Left lung (tissue), 10 donors: ENCODE results near the gene WWOX. TPM values are rescaled to one million over a fixed set of nuclear protein-coding genes. Genes with fewer than 3 reads are reported as not detected.

Experiments used
- ATAC-seq: fragments of 200-7000 bp; cut with Tn5 transposase; one replicate; pipeline ENCODE4 v1.9.1; 2020; ENCODE audit warnings: moderate library complexity
- DNase-seq, 4 donors: peaks; one replicate each; pipeline ENCODE4 v3.0.0-alpha.2; 2013 to 2020
- H3K27ac ChIP-seq, 2 donors: fragments of 200-600 bp; sonication (generic) in 1 of 2; one replicate each; pipeline versions ENCODE4 v1.5.0 to v1.8.0; 2020 to 2021
- H3K27me3 ChIP-seq, 2 donors: fragments of 200-600 bp; sonication (generic) in 1 of 2; one replicate each; pipeline versions ENCODE4 v1.5.0 to v1.8.0; 2020 to 2021
- H3K36me3 ChIP-seq, 2 donors: fragments of 200-600 bp; sonication (generic) in 1 of 2; one replicate each; pipeline versions ENCODE4 v1.5.0 to v1.8.0; 2020 to 2021
- H3K4me1 ChIP-seq, 2 donors: fragments of 200-600 bp; one replicate each; pipeline ENCODE4 v1.8.0; 2021
- H3K4me3 ChIP-seq, 2 donors: fragments of 200-600 bp; sonication (generic) in 1 of 2; one replicate each; pipeline versions ENCODE4 v1.5.0 to v1.8.0; 2020 to 2021; ENCODE audit warnings: mild to moderate bottlenecking in 1 of 2
- H3K9me3 ChIP-seq, 2 donors: fragments of 200-600 bp; sonication (generic) in 1 of 2; one replicate each; pipeline versions ENCODE4 v1.5.0 to v1.8.0; 2020 to 2021
- intact Hi-C, 2 donors: fragments of 100-400 bp; cut with DNase I; formaldehyde crosslinking; loops; one replicate each; pipeline versions ENCODE4 v1.11.2 to v1.14.2; 2022
- polyA plus RNA-seq, 6 donors: library from polyadenylated mRNA; unstranded; fragments of 120-200 nt; gene quantifications; one replicate each; pipeline ENCODE4 v1.2.1, GENCODE V29; 2013; ENCODE audit not compliant: insufficient read length in 6 of 6
- total RNA-seq, 2 donors: library from RNA; stranded (reverse); fragmentation: NEBNext Ultra II Directional; extraction: Animal tissue kit (Norgen Biotek cat#: 25700); gene quantifications; one replicate each; pipeline ENCODE4 v1.2.1, GENCODE V29; 2021
- TF ChIP-seq, protein P1 (sequence below), 2 donors: fragments of 200-600 bp; sonication (generic) in 1 of 2; IDR thresholded peaks; one replicate each; pipeline versions ENCODE4 v1.5.0 to v1.8.0; 2021; ENCODE audit warnings: antibody characterized with exemption in 2 of 2
- donor health status: DM: no; HTN: yes; CAD: no.
- donor health status: DM: no; HTN: no; CAD: no.

Gene WWOX
- total and polyA plus RNA-seq, 8 donors = 17.2 to 40.3 (median 30.8) TPM

DNA sequence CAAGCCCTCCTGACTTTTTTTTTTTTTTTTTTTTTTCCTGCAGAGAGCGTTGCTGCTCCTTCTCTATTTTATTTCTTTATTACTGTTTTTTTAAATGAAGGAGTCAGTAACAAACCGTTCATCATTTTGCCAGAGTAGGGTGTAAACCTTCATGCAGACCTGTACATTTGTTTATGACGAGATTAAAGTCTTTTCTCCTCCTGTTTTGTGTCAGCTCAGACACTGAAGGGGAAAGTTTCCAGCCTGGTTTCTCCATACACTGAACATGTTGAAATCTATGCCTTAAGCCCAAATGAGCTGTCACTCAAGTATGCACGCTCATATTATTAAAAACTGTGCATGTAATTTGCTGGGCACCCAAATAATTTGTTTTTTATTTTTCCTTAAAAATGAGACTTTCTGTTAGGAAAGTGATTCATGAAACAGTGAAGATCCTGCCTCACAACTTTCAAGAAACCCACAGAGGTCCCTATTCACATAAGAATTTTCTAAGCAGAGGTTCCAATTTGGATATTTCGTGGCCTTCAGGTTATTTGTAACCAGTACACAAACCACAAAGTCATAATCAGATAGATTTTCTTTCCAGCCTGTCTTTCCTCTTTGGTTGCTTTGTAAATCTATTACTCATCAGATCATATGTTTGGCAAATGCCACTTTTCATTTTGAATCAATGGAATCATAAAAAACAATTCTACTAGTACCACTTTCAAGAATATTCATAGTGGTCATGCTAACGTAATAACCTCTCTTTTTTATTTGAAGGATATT, 800.8 kb downstream of the WWOX start:
- Histone ChIP-seq H3K27me3 (no peaks in the 10 kb centered on the region), H3K27ac (no peak overlapping the region), H3K4me1 (no peaks in the 10 kb centered on the region), H3K36me3 (no peaks in the 10 kb centered on the region), H3K4me3 (no peak overlapping the region), H3K9me3 (no peaks in the 10 kb centered on the region)
- intact Hi-C loops = no loop called here
- no peak for DNase-seq
- TF ChIP-seq, protein P1, sequence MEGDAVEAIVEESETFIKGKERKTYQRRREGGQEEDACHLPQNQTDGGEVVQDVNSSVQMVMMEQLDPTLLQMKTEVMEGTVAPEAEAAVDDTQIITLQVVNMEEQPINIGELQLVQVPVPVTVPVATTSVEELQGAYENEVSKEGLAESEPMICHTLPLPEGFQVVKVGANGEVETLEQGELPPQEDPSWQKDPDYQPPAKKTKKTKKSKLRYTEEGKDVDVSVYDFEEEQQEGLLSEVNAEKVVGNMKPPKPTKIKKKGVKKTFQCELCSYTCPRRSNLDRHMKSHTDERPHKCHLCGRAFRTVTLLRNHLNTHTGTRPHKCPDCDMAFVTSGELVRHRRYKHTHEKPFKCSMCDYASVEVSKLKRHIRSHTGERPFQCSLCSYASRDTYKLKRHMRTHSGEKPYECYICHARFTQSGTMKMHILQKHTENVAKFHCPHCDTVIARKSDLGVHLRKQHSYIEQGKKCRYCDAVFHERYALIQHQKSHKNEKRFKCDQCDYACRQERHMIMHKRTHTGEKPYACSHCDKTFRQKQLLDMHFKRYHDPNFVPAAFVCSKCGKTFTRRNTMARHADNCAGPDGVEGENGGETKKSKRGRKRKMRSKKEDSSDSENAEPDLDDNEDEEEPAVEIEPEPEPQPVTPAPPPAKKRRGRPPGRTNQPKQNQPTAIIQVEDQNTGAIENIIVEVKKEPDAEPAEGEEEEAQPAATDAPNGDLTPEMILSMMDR (IDR thresholded peaks at IDR 0.05) = no peak
- no peak for ATAC-seq

DNA sequence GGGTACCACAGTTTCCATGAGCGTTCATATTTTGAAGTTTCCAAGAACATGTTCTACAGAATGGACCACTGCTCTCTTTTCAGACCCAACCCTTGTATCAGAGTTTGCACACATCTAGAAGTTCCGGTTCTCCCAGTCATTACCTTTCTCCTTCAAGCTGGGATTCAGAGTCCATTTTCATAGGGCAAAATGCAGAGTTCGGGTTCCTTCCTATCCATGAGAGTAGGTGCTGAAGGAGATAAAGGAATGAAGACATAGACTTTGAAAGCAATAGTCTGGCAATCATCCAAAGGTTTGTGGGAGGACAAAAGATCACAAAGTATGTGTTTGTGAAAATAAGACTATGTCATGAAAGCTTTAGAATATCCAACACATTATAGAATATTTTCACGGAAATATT, 801.5 kb downstream of the WWOX start:
- Histone ChIP-seq H3K27me3 (no peaks in the 10 kb centered on the region), H3K4me1 (no peaks in the 10 kb centered on the region), H3K9me3 (no peaks in the 10 kb centered on the region), H3K36me3 (no peaks in the 10 kb centered on the region), H3K27ac (no peak overlapping the region), H3K4me3 (no peak overlapping the region)
- ATAC-seq = no peak
- TF ChIP-seq, protein P1 (IDR thresholded peaks at IDR 0.05) = no peak
- intact Hi-C loops = no loop called here
- DNase-seq = no peak

DNA sequence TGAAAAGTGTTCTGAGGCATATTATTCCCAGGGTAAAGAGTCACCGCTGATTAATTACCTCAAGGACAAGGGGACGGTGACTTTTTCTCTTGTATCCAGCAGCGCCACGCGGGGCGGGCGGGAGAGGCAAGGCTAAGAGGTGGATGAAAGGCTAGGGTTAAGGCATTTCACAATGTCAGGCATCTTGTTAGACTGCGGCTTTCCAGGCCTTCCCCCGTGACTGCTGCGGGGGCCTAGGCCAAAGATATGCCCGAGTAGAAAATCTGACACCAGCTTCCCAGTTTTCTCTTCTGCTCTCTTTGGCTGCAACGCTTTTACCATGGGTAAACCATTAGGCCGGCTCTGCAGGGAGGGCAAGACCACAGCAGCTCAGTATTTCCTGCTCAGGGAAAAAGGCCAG, 802.9 kb downstream of the WWOX start:
- DNase-seq (no peak), ATAC-seq (no peak)
- TF ChIP-seq, protein P1 (IDR thresholded peaks at IDR 0.05) = no peak
- Histone ChIP-seq H3K27ac (no peak overlapping the region), H3K9me3 (no peaks in the 10 kb centered on the region), H3K4me1 (no peaks in the 10 kb centered on the region), H3K36me3 (no peaks in the 10 kb centered on the region), H3K4me3 (no peak overlapping the region), H3K27me3 (no peaks in the 10 kb centered on the region)
- intact Hi-C loops = no loop called here

DNA sequence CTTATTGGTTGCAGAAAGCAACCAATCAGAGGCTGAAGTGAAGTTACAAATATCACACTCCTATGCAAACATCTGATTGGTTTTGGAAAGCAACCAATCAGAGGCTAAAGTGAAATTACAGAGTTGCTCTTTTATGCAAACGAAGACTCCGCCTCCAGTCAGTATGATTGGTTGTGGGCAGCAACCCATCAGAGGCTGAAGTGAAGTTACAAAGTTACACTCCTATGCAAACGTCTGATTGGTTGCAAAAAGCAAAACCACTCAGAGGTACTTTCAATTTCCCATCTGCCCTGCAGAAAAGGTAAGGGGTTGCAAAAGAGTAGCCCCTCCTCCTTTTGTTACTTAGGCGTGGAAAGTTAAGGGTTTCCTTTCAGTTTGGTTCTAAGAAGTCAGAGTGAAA, 803.8 kb downstream of the WWOX start:
- intact Hi-C loops = no loop called here
- TF ChIP-seq, protein P1 (IDR thresholded peaks at IDR 0.05) = no peak
- Histone ChIP-seq H3K27ac (no peak overlapping the region), H3K36me3 (no peaks in the 10 kb centered on the region), H3K9me3 (no peaks in the 10 kb centered on the region), H3K4me3 (no peak overlapping the region), H3K4me1 (no peaks in the 10 kb centered on the region), H3K27me3 (no peaks in the 10 kb centered on the region)
- DNase-seq (no peak), ATAC-seq (no peak)

DNA sequence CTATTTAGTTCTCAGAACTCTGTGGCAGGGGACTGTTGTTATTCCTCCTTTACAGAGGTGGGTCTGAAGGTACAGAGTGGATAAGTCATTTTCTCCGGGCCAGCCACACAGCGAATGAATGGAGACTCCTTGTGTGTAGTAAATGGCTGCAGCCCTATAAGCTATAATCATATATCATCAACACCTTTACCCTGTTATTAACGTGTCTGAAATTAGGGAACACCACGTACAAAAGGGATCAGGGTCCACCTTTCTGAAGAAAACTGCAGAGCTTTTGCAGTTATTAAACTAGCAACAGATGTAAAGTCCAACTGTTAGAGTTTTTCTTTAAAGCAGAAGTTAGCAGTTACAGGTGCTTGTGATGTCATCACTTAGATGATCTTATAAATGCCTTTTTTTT, 804.4 kb downstream of the WWOX start:
- ATAC-seq (no peak), DNase-seq (no peak)
- intact Hi-C loops = no loop called here
- Histone ChIP-seq H3K36me3 (no peaks in the 10 kb centered on the region), H3K27me3 (no peaks in the 10 kb centered on the region), H3K9me3 (no peaks in the 10 kb centered on the region), H3K4me3 (no peak overlapping the region), H3K27ac (no peak overlapping the region), H3K4me1 (no peaks in the 10 kb centered on the region)
- TF ChIP-seq, protein P1 (IDR thresholded peaks at IDR 0.05) = no peak
